Osteocyte (in vitro differentiated cells): ENCODE data around the gene POLD4. TPM values are rescaled to one million over a fixed set of nuclear protein-coding genes. Genes with fewer than 3 reads are reported as not detected.

Experiments
- DNase-seq: peaks from one replicate; pipeline ENCODE4 v3.0.0; 2021; ENCODE audit warnings: mixed read lengths; ENCODE audit not compliant: unreplicated experiment; ENCODE audit errors: extremely low spot score
- H3K27ac Mint-ChIP-seq: one replicate; pipeline ENCODE4 v1.8.0; 2021; ENCODE audit warnings: mild to moderate bottlenecking, mixed read lengths; ENCODE audit not compliant: unreplicated experiment
- H3K27me3 Mint-ChIP-seq: one replicate; pipeline ENCODE4 v1.8.0; 2021; ENCODE audit warnings: mixed read lengths; ENCODE audit not compliant: unreplicated experiment
- H3K36me3 Mint-ChIP-seq: one replicate; pipeline ENCODE4 v1.8.0; 2021; ENCODE audit warnings: mixed read lengths; ENCODE audit not compliant: unreplicated experiment
- H3K4me1 Mint-ChIP-seq: one replicate; pipeline ENCODE4 v1.8.0; 2021; ENCODE audit warnings: mixed read lengths; ENCODE audit not compliant: unreplicated experiment
- H3K4me3 Mint-ChIP-seq: one replicate; pipeline ENCODE4 v1.8.0; 2021; ENCODE audit warnings: mild to moderate bottlenecking, moderate library complexity, mixed read lengths; ENCODE audit not compliant: unreplicated experiment
- H3K9me3 Mint-ChIP-seq: one replicate; pipeline ENCODE4 v1.8.0; 2021; ENCODE audit warnings: mixed read lengths; ENCODE audit not compliant: unreplicated experiment
- CTCF ChIP-seq: fragments of 200-600 bp; sonication (generic); IDR thresholded peaks from 2 replicates; pipeline ENCODE4 v1.5.0; 2021; ENCODE audit warnings: antibody characterized with exemption, mild to moderate bottlenecking, moderate library complexity
- total RNA-seq: library from RNA; stranded (reverse); gene quantifications from 2 replicates; pipeline ENCODE4 v1.2.1, GENCODE V29; 2021

The POLD4 gene
- total RNA-seq, 1 donor from 2014 or later = 64.0 TPM

- H3K9me3 Mint-ChIP-seq = no peaks in the 10 kb centered on the region
- no peaks in the 10 kb centered on the region for H3K36me3 Mint-ChIP-seq
- no peak for DNase-seq
- no peak for TF ChIP-seq CTCF
- peaks cover 39% of the 10 kb centered on the region for H3K4me1 Mint-ChIP-seq
- peak overlapping the region; percentile 4 for H3K4me3 Mint-ChIP-seq
- H3K27me3 Mint-ChIP-seq = no peaks in the 10 kb centered on the region
- peak overlapping the region; percentile 81 for H3K27ac Mint-ChIP-seq
These were observed 26.0 kb upstream of the POLD4 start for GRCh38 chr11:67379061-67380058.

GRCh38 chr11:67378544-67378943, 25.2 kb upstream of the POLD4 start:
- H3K4me1 Mint-ChIP-seq = peaks cover 43% of the 10 kb centered on the region
- H3K9me3 Mint-ChIP-seq = no peaks in the 10 kb centered on the region
- no peaks in the 10 kb centered on the region for H3K36me3 Mint-ChIP-seq
- H3K4me3 Mint-ChIP-seq = no peak overlapping the region
- H3K27ac Mint-ChIP-seq = peak overlapping the region; percentile 47
- no peak for TF ChIP-seq CTCF
- DNase-seq = no peak
- H3K27me3 Mint-ChIP-seq = no peaks in the 10 kb centered on the region

- Mint-ChIP-seq H3K27me3 (no peaks in the 10 kb centered on the region), H3K4me3 (no peak overlapping the region), H3K27ac (no peak overlapping the region), H3K9me3 (no peaks in the 10 kb centered on the region), H3K36me3 (no peaks in the 10 kb centered on the region), H3K4me1 (peaks cover 40% of the 10 kb centered on the region)
- TF ChIP-seq CTCF = no peak
- DNase-seq = no peak
These were observed 23.8 kb upstream of the POLD4 start for GRCh38 chr11:67376873-67377808.

- Mint-ChIP-seq H3K36me3 (no peaks in the 10 kb centered on the region), H3K4me3 (no peak overlapping the region), H3K4me1 (peaks cover 47% of the 10 kb centered on the region), H3K9me3 (no peaks in the 10 kb centered on the region), H3K27ac (no peak overlapping the region), H3K27me3 (no peaks in the 10 kb centered on the region)
- no peak for TF ChIP-seq CTCF
- no peak for DNase-seq
These were observed 22.9 kb upstream of the POLD4 start for GRCh38 chr11:67376063-67376820.
